Endodermal cell (in vitro differentiated cells): ENCODE data around the gene SIGLEC10. TPM values are rescaled to one million over a fixed set of nuclear protein-coding genes. Genes with fewer than 3 reads are reported as not detected.

ENCODE experiments used
- DNase-seq: peaks from one replicate; pipeline ENCODE4 v3.0.0-alpha.2; 2017
- H3K27ac ChIP-seq: 2 replicates; pipeline ENCODE4 v1.5.1; 2013; ENCODE audit warnings: mild to moderate bottlenecking, low read depth, low read length, moderate library complexity
- H3K27me3 ChIP-seq: 2 replicates; pipeline ENCODE4 v1.6.1; 2013; ENCODE audit warnings: mild to moderate bottlenecking, low read length, moderate library complexity; ENCODE audit not compliant: insufficient read depth, control insufficient read depth, poor library complexity, severe bottlenecking
- H3K36me3 ChIP-seq: 2 replicates; pipeline ENCODE4 v1.7.0; 2013; ENCODE audit warnings: mild to moderate bottlenecking, low read length, moderate library complexity; ENCODE audit not compliant: control insufficient read depth, insufficient read depth
- H3K4me1 ChIP-seq: one replicate; pipeline ENCODE4 v1.7.0; 2013; ENCODE audit warnings: low read length; ENCODE audit not compliant: control insufficient read depth, insufficient read depth
- H3K4me3 ChIP-seq: 2 replicates; pipeline ENCODE4 v1.5.1; 2013; ENCODE audit warnings: mild to moderate bottlenecking, low read length, moderate library complexity
- H3K9ac ChIP-seq: 2 replicates; pipeline ENCODE4 v1.6.1; 2013; ENCODE audit warnings: mild to moderate bottlenecking, low read length, moderate library complexity; ENCODE audit not compliant: poor library complexity, severe bottlenecking; ENCODE audit errors: extremely low read depth
- H3K9me3 ChIP-seq: 2 replicates; pipeline ENCODE4 v1.6.1; 2013; ENCODE audit warnings: mild to moderate bottlenecking, low read length, moderate library complexity; ENCODE audit not compliant: control insufficient read depth
- H3K27ac Mint-ChIP-seq: 2 replicates; pipeline ENCODE4 v1.8.0; 2020; ENCODE audit warnings: mixed read lengths
- H3K27me3 Mint-ChIP-seq: 2 replicates; pipeline ENCODE4 v1.8.0; 2021; ENCODE audit warnings: mild to moderate bottlenecking, mixed read lengths; ENCODE audit not compliant: insufficient read depth
- H3K36me3 Mint-ChIP-seq: 2 replicates; pipeline ENCODE4 v1.8.0; 2020; ENCODE audit warnings: low read depth, mixed read lengths
- H3K4me1 Mint-ChIP-seq: 2 replicates; pipeline ENCODE4 v1.8.0; 2020; ENCODE audit warnings: mixed read lengths
- H3K4me3 Mint-ChIP-seq: 2 replicates; pipeline ENCODE4 v1.8.0; 2020; ENCODE audit warnings: mild to moderate bottlenecking, moderate library complexity, mixed read lengths
- H3K9me3 Mint-ChIP-seq: 2 replicates; pipeline ENCODE4 v1.8.0; 2020; ENCODE audit warnings: mild to moderate bottlenecking, mixed read lengths
- WGBS, 2 experiments: methylation state at CpG; one replicate each; pipeline versions ENCODE4 v1.1.5 to v1.1.7; 2013; ENCODE audit warnings: missing lambda C conversion rate in 2 of 2, mixed read lengths in 1 of 2; ENCODE audit not compliant: insufficient coverage in 1 of 2, insufficient read length in 1 of 2; 5-methylcytosine and 5-hydroxymethylcytosine counted together
- total RNA-seq, 2 donors: library from RNA; stranded (reverse); fragmentation: NEBNext Ultra II Directional in 1 of 2; extraction: Animal tissue kit (Norgen Biotek cat#: 25700) in 1 of 2; gene quantifications; 2 replicates in 1 of 2; 3 replicates in 1 of 2; pipeline ENCODE4 v1.2.1, GENCODE V29; 2021
- TF ChIP-seq, protein P1 (sequence below): fragments of 200-600 bp; sonication (generic); conservative IDR thresholded peaks from 2 replicates; pipeline ENCODE4 v1.5.0; 2021; ENCODE audit warnings: antibody characterized with exemption, mild to moderate bottlenecking

Gene SIGLEC10
- total RNA-seq, 2 donors from 2014 or later, result not detected

DNA sequence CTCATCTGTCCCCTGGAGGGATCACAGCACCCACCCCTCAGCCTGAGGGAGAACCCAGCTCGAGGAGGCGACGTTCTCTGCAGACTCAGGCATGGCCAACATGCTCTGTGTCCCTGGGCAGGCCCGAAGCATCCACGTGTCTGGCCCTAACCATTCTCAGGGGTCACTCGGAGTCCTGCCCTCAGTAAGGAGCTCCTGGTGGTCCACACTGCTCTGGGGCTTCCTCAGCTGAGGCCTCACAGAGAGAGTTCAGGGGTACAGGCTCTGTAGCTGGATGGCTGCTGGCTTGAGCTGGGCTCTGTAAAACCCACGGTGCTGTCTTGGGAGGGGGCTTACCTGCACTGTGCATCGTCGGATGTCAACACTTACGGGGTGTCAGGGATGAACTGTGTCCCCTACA is 45.2 kb upstream of the SIGLEC10 start:
- Mint-ChIP-seq H3K4me3 (no peak overlapping the region), H3K36me3 (no peaks in the 10 kb centered on the region), H3K27ac (no peak overlapping the region), H3K9me3 (no peaks in the 10 kb centered on the region), H3K27me3 (peaks cover 54% of the 10 kb centered on the region), H3K4me1 (no peaks in the 10 kb centered on the region)
- Histone ChIP-seq H3K27me3 (peaks cover 46% of the 10 kb centered on the region), H3K27ac (no peak overlapping the region), H3K4me3 (no peak overlapping the region), H3K4me1 (no peaks in the 10 kb centered on the region), H3K36me3 (no peaks in the 10 kb centered on the region), H3K9me3 (no peaks in the 10 kb centered on the region), H3K9ac (no peak overlapping the region)
- DNase-seq, result no peak
- WGBS, 2 experiments, result 73 to 86% methylated on average over 6 to 10 of the region's 10 CpGs
- TF ChIP-seq, protein P1, sequence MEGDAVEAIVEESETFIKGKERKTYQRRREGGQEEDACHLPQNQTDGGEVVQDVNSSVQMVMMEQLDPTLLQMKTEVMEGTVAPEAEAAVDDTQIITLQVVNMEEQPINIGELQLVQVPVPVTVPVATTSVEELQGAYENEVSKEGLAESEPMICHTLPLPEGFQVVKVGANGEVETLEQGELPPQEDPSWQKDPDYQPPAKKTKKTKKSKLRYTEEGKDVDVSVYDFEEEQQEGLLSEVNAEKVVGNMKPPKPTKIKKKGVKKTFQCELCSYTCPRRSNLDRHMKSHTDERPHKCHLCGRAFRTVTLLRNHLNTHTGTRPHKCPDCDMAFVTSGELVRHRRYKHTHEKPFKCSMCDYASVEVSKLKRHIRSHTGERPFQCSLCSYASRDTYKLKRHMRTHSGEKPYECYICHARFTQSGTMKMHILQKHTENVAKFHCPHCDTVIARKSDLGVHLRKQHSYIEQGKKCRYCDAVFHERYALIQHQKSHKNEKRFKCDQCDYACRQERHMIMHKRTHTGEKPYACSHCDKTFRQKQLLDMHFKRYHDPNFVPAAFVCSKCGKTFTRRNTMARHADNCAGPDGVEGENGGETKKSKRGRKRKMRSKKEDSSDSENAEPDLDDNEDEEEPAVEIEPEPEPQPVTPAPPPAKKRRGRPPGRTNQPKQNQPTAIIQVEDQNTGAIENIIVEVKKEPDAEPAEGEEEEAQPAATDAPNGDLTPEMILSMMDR, result no peak

DNA sequence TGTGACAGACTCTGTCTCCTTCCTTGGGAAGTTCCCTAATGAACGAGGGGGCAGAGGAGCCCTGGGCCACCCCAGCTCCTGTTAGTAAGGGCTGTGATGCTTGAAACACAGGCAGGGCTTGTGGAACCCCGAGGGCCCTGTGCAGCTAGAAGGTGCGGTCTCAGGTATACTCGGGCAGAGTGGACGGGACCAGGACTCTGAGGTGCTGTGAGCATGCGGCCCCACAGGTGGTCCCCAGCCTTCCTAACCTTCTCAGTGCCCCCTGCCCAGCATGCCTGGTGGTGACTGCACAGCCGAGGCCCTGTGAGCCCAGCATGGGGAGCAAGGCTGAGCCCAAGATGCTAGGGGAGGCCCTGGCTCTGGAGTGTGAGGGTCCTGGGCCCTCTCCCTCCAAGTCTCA is 44.8 kb upstream of the SIGLEC10 start:
- Histone ChIP-seq H3K4me1 (no peaks in the 10 kb centered on the region), H3K27ac (no peak overlapping the region), H3K9ac (no peak overlapping the region), H3K36me3 (no peaks in the 10 kb centered on the region), H3K9me3 (no peaks in the 10 kb centered on the region), H3K27me3 (peaks cover 42% of the 10 kb centered on the region), H3K4me3 (no peak overlapping the region)
- no peaks in the 10 kb centered on the region for H3K9me3 Mint-ChIP-seq
- no peaks in the 10 kb centered on the region for H3K36me3 Mint-ChIP-seq
- TF ChIP-seq, protein P1, result no peak
- H3K27ac Mint-ChIP-seq, result no peak overlapping the region
- no peaks in the 10 kb centered on the region for H3K4me1 Mint-ChIP-seq
- WGBS, 2 experiments, result 86 to 90% methylated on average over 3 to 7 of the region's 7 CpGs
- DNase-seq, result no peak
- H3K4me3 Mint-ChIP-seq, result no peak overlapping the region
- H3K27me3 Mint-ChIP-seq, result peaks cover 50% of the 10 kb centered on the region

DNA sequence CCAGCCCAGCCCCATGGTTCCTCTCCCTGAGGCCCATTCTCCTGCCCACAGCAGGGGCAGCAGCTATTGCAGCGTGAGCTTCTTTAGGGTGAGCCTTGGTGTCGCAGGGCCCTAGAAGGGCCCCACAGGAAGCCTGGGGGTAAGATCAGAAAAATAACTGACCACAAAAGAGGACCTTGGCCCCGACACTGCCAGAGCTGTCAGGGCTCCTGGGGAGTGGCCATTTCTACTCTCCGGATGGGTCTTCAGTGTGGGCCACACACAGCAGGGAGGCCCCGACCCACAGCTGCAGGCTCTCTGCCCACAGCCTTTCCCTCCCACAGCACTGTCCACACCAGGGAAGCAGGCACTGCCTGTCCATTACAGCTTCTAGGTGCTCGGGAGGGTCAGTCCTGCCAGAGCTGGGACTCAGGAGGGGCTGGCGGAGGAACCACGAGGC is 44.3 kb upstream of the SIGLEC10 start:
- no peaks in the 10 kb centered on the region for H3K36me3 ChIP-seq
- Mint-ChIP-seq H3K9me3 (no peaks in the 10 kb centered on the region), H3K4me3 (no peak overlapping the region), H3K36me3 (no peaks in the 10 kb centered on the region), H3K27ac (no peak overlapping the region), H3K4me1 (no peaks in the 10 kb centered on the region), H3K27me3 (peaks cover 47% of the 10 kb centered on the region)
- TF ChIP-seq, protein P1, result no peak
- DNase-seq, result no peak
- H3K9ac ChIP-seq, result no peak overlapping the region
- no peak overlapping the region for H3K4me3 ChIP-seq
- no peaks in the 10 kb centered on the region for H3K4me1 ChIP-seq
- no peak overlapping the region for H3K27ac ChIP-seq
- 67 to 81% methylated on average over 1 to 8 of the region's 8 CpGs for WGBS, 2 experiments
- H3K9me3 ChIP-seq, result no peaks in the 10 kb centered on the region
- peaks cover 38% of the 10 kb centered on the region for H3K27me3 ChIP-seq
